Uterus (tissue), 2 donors: ENCODE data around the gene SMCO4.

ENCODE experiments used
- CTCF ChIP-seq, 4 experiments: fragments of 200-600 bp in 2 of 4; fragments of 450-650 bp in 2 of 4; sonication (generic) in 2 of 4; IDR thresholded peaks; one replicate each; pipeline ENCODE4 v1.5.1; 2016 to 2019; ENCODE audit warnings: antibody characterized with exemption in 4 of 4, mild to moderate bottlenecking in 2 of 4, moderate library complexity in 1 of 4
- POLR2A ChIP-seq, 2 donors: fragments of 450-650 bp; IDR thresholded peaks; one replicate each; pipeline ENCODE4 v1.6.1; 2016; ENCODE audit warnings: antibody characterized with exemption in 2 of 2, mild to moderate bottlenecking in 1 of 2, moderate library complexity in 1 of 2

GRCh38 chr11:93547773-93548172, 4.6 kb upstream of the SMCO4 start:
- TF ChIP-seq CTCF (IDR thresholded peaks at IDR 0.05) (no peak), POLR2A (IDR thresholded peaks at IDR 0.05) (no peak)
